Liver (tissue), 9 donors: ENCODE data around the gene PHGDH. TPM values are rescaled to one million over a fixed set of nuclear protein-coding genes. Genes with fewer than 3 reads are reported as not detected.

Experiments used
- DNase-seq: peaks from one replicate; pipeline ENCODE4 v3.0.0-alpha.2; 2017; ENCODE audit warnings: low spot score
- H3K27ac ChIP-seq, 2 donors: one replicate each; pipeline ENCODE4 v1.7.0; 2013; ENCODE audit warnings: inconsistent platforms in 2 of 2, low read length in 2 of 2, control low read depth in 1 of 2, low read depth in 1 of 2, mild to moderate bottlenecking in 1 of 2
- H3K27me3 ChIP-seq, 4 donors: one replicate each; pipeline versions ENCODE4 v1.6.1 to v1.7.0; 2013; ENCODE audit warnings: low read length in 3 of 4, inconsistent platforms in 1 of 4, mild to moderate bottlenecking in 1 of 4, moderate library complexity in 1 of 4; ENCODE audit not compliant: control insufficient read depth in 4 of 4, insufficient read depth in 4 of 4
- H3K36me3 ChIP-seq, 4 donors: one replicate each; pipeline versions ENCODE4 v1.6.1 to v1.7.0; 2013; ENCODE audit warnings: low read length in 3 of 4, mild to moderate bottlenecking in 3 of 4, low read depth in 1 of 4, moderate library complexity in 1 of 4; ENCODE audit not compliant: control insufficient read depth in 4 of 4, insufficient read depth in 3 of 4
- H3K4me1 ChIP-seq, 4 donors: one replicate each; pipeline versions ENCODE4 v1.6.1 to v1.7.0; 2013; ENCODE audit warnings: low read length in 3 of 4, mild to moderate bottlenecking in 3 of 4, moderate library complexity in 1 of 4; ENCODE audit not compliant: control insufficient read depth in 4 of 4, insufficient read depth in 4 of 4
- H3K4me3 ChIP-seq, 3 donors: one replicate each; pipeline versions ENCODE4 v1.6.1 to v1.7.0; 2013; ENCODE audit warnings: low read length in 3 of 3, control low read depth in 1 of 3, low read depth in 1 of 3, mild to moderate bottlenecking in 1 of 3
- H3K9ac ChIP-seq, 2 donors: one replicate each; pipeline ENCODE4 v1.7.0; 2013; ENCODE audit warnings: low read length in 2 of 2, mild to moderate bottlenecking in 2 of 2, moderate library complexity in 2 of 2, control low read depth in 1 of 2, low read depth in 1 of 2
- H3K9me3 ChIP-seq, 4 donors: one replicate each; pipeline versions ENCODE4 v1.6.1 to v1.7.0; 2013; ENCODE audit warnings: low read length in 3 of 4; ENCODE audit not compliant: control insufficient read depth in 4 of 4
- ATF3 ChIP-seq: IDR thresholded peaks from 2 replicates; pipeline ENCODE4 v1.6.1; 2016; ENCODE audit warnings: antibody characterized with exemption
- CTCF ChIP-seq: fragments of 150-350 bp; IDR thresholded peaks from 2 replicates; pipeline ENCODE4 v1.5.1; 2017; ENCODE audit warnings: improper control_type of control experiment, low read depth, low read length; ENCODE audit not compliant: missing input control
- FOXA1 ChIP-seq: IDR thresholded peaks from 2 replicates; pipeline ENCODE4 v1.6.1; 2016; ENCODE audit warnings: antibody characterized with exemption
- GABPA ChIP-seq, 2 donors: IDR thresholded peaks in 1 of 2; conservative IDR thresholded peaks in 1 of 2; 2 replicates each; pipeline ENCODE4 v1.6.1; 2016; ENCODE audit warnings: antibody characterized with exemption in 2 of 2, mild to moderate bottlenecking in 1 of 2, moderate library complexity in 1 of 2
- HNF4G ChIP-seq: IDR thresholded peaks from 2 replicates; pipeline ENCODE4 v1.6.1; 2016; ENCODE audit warnings: antibody characterized with exemption
- NR2F2 ChIP-seq: IDR thresholded peaks from 2 replicates; pipeline ENCODE4 v1.6.1; 2016; ENCODE audit warnings: antibody characterized with exemption
- RAD21 ChIP-seq, 2 donors: IDR thresholded peaks; 2 replicates each; pipeline ENCODE4 v1.6.1; 2016; ENCODE audit warnings: antibody characterized with exemption in 2 of 2, mild to moderate bottlenecking in 2 of 2
- RXRA ChIP-seq, 2 donors: IDR thresholded peaks; 2 replicates each; pipeline ENCODE4 v1.6.1; 2017 to 2018; ENCODE audit warnings: antibody characterized with exemption in 2 of 2, mild to moderate bottlenecking in 1 of 2
- SP1 ChIP-seq: IDR thresholded peaks from 2 replicates; pipeline ENCODE4 v1.6.1; 2018; ENCODE audit warnings: antibody characterized with exemption, mild to moderate bottlenecking
- YY1 ChIP-seq: IDR thresholded peaks from 2 replicates; pipeline ENCODE4 v1.6.1; 2016; ENCODE audit warnings: antibody characterized with exemption, mild to moderate bottlenecking
- WGBS: extraction: QIAGEN DNeasy Blood & Tissue Kit; methylation state at CpG from one replicate; pipeline ENCODE4 v1.1.7; 2013; 5-methylcytosine and 5-hydroxymethylcytosine counted together
- polyA plus RNA-seq, 2 donors: library from polyadenylated mRNA; stranded (reverse) in 1 of 2; unstranded in 1 of 2; fragments of 200-250 nt in 1 of 2; fragments of >200 nt in 1 of 2; fragmentation: Nextera tagmentation in 1 of 2; extraction: Ambion mirVana in 1 of 2; gene quantifications; one replicate each; pipeline versions ENCODE4 v1.2.1 to v1.2.3, GENCODE V29; 2013 to 2015
- total RNA-seq, 2 donors: library from RNA; depleted of rRNA; stranded (reverse); fragments of >200 nt; gene quantifications; one replicate each; pipeline ENCODE4 v1.2.3, GENCODE V29; 2014
- TF ChIP-seq, protein P1 (sequence below): IDR thresholded peaks from 2 replicates; pipeline ENCODE4 v1.6.1; 2016; ENCODE audit warnings: antibody characterized with exemption, mild to moderate bottlenecking
- TF ChIP-seq, protein P2 (sequence below): IDR thresholded peaks from 2 replicates; pipeline ENCODE4 v1.6.1; 2016; ENCODE audit warnings: antibody characterized with exemption
- donor health status: healthy.
- donor health status: healthy.
- donor health status: healthy.
- donor health status: healthy.
- donor health status: healthy.

The PHGDH gene
- total and polyA plus RNA-seq, 4 donors = 48.0 to 178 (median 80.5) TPM

DNA sequence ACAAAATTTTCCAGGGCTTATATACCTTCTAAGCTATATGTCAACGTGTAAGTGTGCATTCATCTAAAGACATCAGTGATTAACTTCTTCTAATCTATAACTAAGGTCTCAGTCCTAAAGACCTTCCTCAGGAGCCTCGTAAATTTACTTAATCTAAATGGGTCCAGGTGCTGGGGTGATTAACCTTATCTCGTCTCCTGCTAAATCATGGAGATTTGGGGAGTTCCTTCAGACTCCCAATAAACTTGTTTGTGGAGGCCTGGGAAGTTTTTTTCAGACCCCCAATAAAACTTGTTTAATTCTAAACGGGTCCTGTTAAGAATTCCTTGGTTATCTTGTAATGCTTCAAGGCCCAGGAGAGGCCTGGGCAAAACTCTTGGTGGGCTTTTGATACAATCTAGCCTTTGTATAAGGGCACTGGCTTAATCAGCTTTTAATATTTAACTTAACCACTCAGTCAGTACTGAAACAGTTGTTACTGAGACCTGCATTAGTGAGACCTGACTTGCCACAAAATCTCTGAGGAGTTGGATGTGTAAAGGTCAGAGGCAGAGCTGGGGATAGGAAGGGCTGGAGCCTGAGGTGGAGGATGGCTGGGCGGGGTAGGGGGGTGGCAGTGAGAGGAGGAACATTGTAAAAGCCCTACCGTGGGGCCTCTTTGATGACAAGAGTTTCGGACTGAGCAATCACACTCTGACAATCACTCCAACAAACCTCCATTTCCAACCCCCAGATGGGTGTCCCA is 63.2 kb downstream of the PHGDH start:
- H3K36me3 ChIP-seq = no peaks in the 10 kb centered on the region
- no peaks in the 10 kb centered on the region for H3K9me3 ChIP-seq
- WGBS = 65% methylated on average over 7 of the region's 7 CpGs
- no peak overlapping the region for H3K4me3 ChIP-seq
- peaks cover 7 to 55% (median 43%) of the 10 kb centered on the region in 4 donors for H3K4me1 ChIP-seq
- H3K9ac ChIP-seq = peak overlapping the region in 1 of 2 donors; percentile 55
- TF ChIP-seq, protein P1, sequence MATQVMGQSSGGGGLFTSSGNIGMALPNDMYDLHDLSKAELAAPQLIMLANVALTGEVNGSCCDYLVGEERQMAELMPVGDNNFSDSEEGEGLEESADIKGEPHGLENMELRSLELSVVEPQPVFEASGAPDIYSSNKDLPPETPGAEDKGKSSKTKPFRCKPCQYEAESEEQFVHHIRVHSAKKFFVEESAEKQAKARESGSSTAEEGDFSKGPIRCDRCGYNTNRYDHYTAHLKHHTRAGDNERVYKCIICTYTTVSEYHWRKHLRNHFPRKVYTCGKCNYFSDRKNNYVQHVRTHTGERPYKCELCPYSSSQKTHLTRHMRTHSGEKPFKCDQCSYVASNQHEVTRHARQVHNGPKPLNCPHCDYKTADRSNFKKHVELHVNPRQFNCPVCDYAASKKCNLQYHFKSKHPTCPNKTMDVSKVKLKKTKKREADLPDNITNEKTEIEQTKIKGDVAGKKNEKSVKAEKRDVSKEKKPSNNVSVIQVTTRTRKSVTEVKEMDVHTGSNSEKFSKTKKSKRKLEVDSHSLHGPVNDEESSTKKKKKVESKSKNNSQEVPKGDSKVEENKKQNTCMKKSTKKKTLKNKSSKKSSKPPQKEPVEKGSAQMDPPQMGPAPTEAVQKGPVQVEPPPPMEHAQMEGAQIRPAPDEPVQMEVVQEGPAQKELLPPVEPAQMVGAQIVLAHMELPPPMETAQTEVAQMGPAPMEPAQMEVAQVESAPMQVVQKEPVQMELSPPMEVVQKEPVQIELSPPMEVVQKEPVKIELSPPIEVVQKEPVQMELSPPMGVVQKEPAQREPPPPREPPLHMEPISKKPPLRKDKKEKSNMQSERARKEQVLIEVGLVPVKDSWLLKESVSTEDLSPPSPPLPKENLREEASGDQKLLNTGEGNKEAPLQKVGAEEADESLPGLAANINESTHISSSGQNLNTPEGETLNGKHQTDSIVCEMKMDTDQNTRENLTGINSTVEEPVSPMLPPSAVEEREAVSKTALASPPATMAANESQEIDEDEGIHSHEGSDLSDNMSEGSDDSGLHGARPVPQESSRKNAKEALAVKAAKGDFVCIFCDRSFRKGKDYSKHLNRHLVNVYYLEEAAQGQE = peak; percentile 21
- no peak for TF ChIP-seq ATF3
- H3K27ac ChIP-seq = peak overlapping the region; percentile 43 to 80
- H3K27me3 ChIP-seq = no peaks in the 10 kb centered on the region
- DNase-seq = no peak

- WGBS = 89% methylated on average over 6 of the region's 6 CpGs
- no peak for TF ChIP-seq NR2F2
- TF ChIP-seq SP1 = no peak
- TF ChIP-seq RAD21 (IDR thresholded peaks at IDR 0.05) = no peak
- TF ChIP-seq, protein P2, sequence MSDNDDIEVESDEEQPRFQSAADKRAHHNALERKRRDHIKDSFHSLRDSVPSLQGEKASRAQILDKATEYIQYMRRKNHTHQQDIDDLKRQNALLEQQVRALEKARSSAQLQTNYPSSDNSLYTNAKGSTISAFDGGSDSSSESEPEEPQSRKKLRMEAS = no peak
- TF ChIP-seq CTCF = no peak
- no peak for TF ChIP-seq HNF4G
- no peak for TF ChIP-seq FOXA1
- no peak for TF ChIP-seq YY1
- TF ChIP-seq GABPA (IDR thresholded peaks at IDR 0.05 in 1 of 2, conservative IDR thresholded peaks at IDR 0.05 in 1 of 2) = no peak
- no peak for TF ChIP-seq RXRA (IDR thresholded peaks at IDR 0.05)
- Histone ChIP-seq H3K27me3 (no peaks in the 10 kb centered on the region), H3K27ac (no peak overlapping the region), H3K9ac (no peak overlapping the region), H3K9me3 (no peaks in the 10 kb centered on the region), H3K4me1 (peaks cover 9 to 65% (median 51%) of the 10 kb centered on the region in 4 donors), H3K36me3 (no peaks in the 10 kb centered on the region), H3K4me3 (no peak overlapping the region)
- no peak for DNase-seq
Observed at GRCh38 chr1:119778359-119778758, 66.6 kb downstream of the PHGDH start.
